ENCODE results near the gene SOS1. TPM values are rescaled to one million over a fixed set of nuclear protein-coding genes. Genes with fewer than 3 reads are reported as not detected.

Gene SOS1
- total and polyA plus RNA-seq, 2 of the 13 experiments (the other 11 are each of a cell fraction or from before 2014, with no cell fraction given) = 20.8 to 60.4 TPM

DNA sequence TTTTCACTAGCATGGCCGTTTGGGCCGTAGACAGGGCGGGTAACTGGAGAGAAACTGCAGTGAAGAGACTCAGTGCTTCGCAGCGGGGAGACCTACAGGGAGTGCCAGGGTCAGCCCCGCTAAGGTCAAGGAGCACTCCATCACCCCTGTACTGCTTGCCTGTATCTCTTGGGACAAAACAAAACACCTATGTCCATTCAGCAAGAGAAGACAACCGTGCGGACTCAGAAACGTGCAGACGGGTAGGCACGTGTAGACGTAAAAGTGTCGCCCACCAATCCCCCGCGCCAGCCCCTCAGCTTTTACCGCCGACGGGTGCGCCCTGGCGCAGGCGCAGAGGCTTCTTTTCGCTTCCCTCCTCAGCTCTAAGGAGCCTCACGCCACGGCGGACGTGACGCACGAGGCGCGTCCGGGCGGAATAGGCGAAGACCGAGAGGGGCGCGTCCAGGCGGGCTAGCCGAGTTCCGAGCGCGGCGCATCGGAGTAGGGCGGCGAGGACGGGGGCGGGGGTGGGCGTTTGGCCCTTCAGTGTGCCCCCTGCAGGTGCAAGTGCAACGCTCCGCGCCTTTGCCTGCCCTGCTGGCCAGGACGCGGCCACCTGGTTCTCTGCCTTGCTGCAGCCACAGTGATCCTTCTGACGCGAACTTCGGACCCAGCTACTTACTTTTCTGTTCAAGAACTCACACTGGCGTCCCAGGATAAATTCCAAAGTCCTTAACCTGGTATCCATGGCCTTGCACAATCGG is 3.3 kb upstream of the SOS1 start (continued):
- TF ChIP-seq, protein P1, sequence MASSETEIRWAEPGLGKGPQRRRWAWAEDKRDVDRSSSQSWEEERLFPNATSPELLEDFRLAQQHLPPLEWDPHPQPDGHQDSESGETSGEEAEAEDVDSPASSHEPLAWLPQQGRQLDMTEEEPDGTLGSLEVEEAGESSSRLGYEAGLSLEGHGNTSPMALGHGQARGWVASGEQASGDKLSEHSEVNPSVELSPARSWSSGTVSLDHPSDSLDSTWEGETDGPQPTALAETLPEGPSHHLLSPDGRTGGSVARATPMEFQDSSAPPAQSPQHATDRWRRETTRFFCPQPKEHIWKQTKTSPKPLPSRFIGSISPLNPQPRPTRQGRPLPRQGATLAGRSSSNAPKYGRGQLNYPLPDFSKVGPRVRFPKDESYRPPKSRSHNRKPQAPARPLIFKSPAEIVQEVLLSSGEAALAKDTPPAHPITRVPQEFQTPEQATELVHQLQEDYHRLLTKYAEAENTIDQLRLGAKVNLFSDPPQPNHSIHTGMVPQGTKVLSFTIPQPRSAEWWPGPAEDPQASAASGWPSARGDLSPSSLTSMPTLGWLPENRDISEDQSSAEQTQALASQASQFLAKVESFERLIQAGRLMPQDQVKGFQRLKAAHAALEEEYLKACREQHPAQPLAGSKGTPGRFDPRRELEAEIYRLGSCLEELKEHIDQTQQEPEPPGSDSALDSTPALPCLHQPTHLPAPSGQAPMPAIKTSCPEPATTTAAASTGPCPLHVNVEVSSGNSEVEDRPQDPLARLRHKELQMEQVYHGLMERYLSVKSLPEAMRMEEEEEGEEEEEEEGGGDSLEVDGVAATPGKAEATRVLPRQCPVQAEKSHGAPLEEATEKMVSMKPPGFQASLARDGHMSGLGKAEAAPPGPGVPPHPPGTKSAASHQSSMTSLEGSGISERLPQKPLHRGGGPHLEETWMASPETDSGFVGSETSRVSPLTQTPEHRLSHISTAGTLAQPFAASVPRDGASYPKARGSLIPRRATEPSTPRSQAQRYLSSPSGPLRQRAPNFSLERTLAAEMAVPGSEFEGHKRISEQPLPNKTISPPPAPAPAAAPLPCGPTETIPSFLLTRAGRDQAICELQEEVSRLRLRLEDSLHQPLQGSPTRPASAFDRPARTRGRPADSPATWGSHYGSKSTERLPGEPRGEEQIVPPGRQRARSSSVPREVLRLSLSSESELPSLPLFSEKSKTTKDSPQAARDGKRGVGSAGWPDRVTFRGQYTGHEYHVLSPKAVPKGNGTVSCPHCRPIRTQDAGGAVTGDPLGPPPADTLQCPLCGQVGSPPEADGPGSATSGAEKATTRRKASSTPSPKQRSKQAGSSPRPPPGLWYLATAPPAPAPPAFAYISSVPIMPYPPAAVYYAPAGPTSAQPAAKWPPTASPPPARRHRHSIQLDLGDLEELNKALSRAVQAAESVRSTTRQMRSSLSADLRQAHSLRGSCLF (CRISPR knock-in tag; IDR thresholded peaks at IDR 0.05; ENCODE audit: borderline replicate concordance) = peak; percentile 46; the same call in 1 of the 2 replicates
- TF ChIP-seq ZKSCAN5 (CRISPR knock-in tag; IDR thresholded peaks at IDR 0.05) (no peak), ZNF772 (CRISPR knock-in tag; IDR thresholded peaks at IDR 0.05) (peak; percentile 95), HMG20B (CRISPR knock-in tag; conservative IDR thresholded peaks at IDR 0.05) (peak; percentile 55), FOXA1 (IDR thresholded peaks at IDR 0.05) (no peak), FOXA1 (CRISPR knock-in tag; IDR thresholded peaks at IDR 0.05) (peak; percentile 56; the same call in 1 of the 2 replicates), ZNF260 (CRISPR knock-in tag; IDR thresholded peaks at IDR 0.05; ENCODE audit: borderline replicate concordance, low read depth) (peak; percentile 82; the same call in 1 of the 2 replicates), IKZF1 (IDR thresholded peaks at IDR 0.05) (no peak), ZNF17 (CRISPR knock-in tag; IDR thresholded peaks at IDR 0.05) (no peak), GATA4 (IDR thresholded peaks at IDR 0.05; ENCODE audit: borderline replicate concordance, low read depth) (peak; percentile 39; the same call in 1 of the 2 replicates)
- TF ChIP-seq, protein P2, sequence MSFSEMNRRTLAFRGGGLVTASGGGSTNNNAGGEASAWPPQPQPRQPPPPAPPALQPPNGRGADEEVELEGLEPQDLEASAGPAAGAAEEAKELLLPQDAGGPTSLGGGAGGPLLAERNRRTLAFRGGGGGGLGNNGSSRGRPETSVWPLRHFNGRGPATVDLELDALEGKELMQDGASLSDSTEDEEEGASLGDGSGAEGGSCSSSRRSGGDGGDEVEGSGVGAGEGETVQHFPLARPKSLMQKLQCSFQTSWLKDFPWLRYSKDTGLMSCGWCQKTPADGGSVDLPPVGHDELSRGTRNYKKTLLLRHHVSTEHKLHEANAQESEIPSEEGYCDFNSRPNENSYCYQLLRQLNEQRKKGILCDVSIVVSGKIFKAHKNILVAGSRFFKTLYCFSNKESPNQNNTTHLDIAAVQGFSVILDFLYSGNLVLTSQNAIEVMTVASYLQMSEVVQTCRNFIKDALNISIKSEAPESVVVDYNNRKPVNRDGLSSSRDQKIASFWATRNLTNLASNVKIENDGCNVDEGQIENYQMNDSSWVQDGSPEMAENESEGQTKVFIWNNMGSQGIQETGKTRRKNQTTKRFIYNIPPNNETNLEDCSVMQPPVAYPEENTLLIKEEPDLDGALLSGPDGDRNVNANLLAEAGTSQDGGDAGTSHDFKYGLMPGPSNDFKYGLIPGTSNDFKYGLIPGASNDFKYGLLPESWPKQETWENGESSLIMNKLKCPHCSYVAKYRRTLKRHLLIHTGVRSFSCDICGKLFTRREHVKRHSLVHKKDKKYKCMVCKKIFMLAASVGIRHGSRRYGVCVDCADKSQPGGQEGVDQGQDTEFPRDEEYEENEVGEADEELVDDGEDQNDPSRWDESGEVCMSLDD (CRISPR knock-in tag; IDR thresholded peaks at IDR 0.05; ENCODE audit: borderline replicate concordance) = no peak; the same call in 1 of the 2 replicates
- TF ChIP-seq, protein P3, sequence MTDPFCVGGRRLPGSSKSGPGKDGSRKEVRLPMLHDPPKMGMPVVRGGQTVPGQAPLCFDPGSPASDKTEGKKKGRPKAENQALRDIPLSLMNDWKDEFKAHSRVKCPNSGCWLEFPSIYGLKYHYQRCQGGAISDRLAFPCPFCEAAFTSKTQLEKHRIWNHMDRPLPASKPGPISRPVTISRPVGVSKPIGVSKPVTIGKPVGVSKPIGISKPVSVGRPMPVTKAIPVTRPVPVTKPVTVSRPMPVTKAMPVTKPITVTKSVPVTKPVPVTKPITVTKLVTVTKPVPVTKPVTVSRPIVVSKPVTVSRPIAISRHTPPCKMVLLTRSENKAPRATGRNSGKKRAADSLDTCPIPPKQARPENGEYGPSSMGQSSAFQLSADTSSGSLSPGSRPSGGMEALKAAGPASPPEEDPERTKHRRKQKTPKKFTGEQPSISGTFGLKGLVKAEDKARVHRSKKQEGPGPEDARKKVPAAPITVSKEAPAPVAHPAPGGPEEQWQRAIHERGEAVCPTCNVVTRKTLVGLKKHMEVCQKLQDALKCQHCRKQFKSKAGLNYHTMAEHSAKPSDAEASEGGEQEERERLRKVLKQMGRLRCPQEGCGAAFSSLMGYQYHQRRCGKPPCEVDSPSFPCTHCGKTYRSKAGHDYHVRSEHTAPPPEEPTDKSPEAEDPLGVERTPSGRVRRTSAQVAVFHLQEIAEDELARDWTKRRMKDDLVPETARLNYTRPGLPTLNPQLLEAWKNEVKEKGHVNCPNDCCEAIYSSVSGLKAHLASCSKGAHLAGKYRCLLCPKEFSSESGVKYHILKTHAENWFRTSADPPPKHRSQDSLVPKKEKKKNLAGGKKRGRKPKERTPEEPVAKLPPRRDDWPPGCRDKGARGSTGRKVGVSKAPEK (CRISPR knock-in tag; IDR thresholded peaks at IDR 0.05; ENCODE audit: borderline replicate concordance) = no peak
- TF ChIP-seq, protein P4, sequence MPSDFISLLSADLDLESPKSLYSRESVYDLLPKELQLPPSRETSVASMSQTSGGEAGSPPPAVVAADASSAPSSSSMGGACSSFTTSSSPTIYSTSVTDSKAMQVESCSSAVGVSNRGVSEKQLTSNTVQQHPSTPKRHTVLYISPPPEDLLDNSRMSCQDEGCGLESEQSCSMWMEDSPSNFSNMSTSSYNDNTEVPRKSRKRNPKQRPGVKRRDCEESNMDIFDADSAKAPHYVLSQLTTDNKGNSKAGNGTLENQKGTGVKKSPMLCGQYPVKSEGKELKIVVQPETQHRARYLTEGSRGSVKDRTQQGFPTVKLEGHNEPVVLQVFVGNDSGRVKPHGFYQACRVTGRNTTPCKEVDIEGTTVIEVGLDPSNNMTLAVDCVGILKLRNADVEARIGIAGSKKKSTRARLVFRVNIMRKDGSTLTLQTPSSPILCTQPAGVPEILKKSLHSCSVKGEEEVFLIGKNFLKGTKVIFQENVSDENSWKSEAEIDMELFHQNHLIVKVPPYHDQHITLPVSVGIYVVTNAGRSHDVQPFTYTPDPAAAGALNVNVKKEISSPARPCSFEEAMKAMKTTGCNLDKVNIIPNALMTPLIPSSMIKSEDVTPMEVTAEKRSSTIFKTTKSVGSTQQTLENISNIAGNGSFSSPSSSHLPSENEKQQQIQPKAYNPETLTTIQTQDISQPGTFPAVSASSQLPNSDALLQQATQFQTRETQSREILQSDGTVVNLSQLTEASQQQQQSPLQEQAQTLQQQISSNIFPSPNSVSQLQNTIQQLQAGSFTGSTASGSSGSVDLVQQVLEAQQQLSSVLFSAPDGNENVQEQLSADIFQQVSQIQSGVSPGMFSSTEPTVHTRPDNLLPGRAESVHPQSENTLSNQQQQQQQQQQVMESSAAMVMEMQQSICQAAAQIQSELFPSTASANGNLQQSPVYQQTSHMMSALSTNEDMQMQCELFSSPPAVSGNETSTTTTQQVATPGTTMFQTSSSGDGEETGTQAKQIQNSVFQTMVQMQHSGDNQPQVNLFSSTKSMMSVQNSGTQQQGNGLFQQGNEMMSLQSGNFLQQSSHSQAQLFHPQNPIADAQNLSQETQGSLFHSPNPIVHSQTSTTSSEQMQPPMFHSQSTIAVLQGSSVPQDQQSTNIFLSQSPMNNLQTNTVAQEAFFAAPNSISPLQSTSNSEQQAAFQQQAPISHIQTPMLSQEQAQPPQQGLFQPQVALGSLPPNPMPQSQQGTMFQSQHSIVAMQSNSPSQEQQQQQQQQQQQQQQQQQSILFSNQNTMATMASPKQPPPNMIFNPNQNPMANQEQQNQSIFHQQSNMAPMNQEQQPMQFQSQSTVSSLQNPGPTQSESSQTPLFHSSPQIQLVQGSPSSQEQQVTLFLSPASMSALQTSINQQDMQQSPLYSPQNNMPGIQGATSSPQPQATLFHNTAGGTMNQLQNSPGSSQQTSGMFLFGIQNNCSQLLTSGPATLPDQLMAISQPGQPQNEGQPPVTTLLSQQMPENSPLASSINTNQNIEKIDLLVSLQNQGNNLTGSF (CRISPR knock-in tag; IDR thresholded peaks at IDR 0.05) = peak; percentile 31

All from HepG2 (cell line).